Metanephros (tissue), 1 donor: ENCODE results near the gene MLYCD. TPM values are rescaled to one million over a fixed set of nuclear protein-coding genes. Genes with fewer than 3 reads are reported as not detected.

Source experiments
- total RNA-seq: library from RNA; depleted of rRNA; stranded (reverse); fragments of >200 nt; gene quantifications from one replicate; pipeline ENCODE4 v1.2.3, GENCODE V29; 2014

The MLYCD gene
- total RNA-seq = 6.4 TPM

GRCh38 chr16:83898463-83899271, at the start of gene MLYCD:
Gene MLYCD (plus strand): TSS chr16:83899115. CDS start chr16:83899145, 30 bp downstream.

GRCh38 chr16:83952940-83953795, 54.3 kb downstream of the MLYCD start, which contains the start of gene OSGIN1:
Gene OSGIN1 (plus strand): TSS chr16:83953240. CDS start chr16:83957672, 4,432 bp downstream.

GRCh38 chr16:83967838-83968305, 69.0 kb downstream of the MLYCD start, which contains the start of gene NECAB2:
Gene NECAB2 (plus strand): TSS chr16:83968244. CDS start chr16:83968649, 405 bp downstream.

Other genes with a start within 250 kb of the MLYCD start
- gene HSBP1, start 91.1 kb upstream of the MLYCD start, total RNA-seq = 107 TPM
- 0.82 TPM for gene OSGIN1, start 54.1 kb downstream of the MLYCD start, total RNA-seq
- gene NECAB2, start 69.1 kb downstream of the MLYCD start, total RNA-seq = 0.82 TPM
- not detected for gene SLC38A8, start 143.7 kb downstream of the MLYCD start, total RNA-seq
- gene MBTPS1, start 217.8 kb downstream of the MLYCD start, total RNA-seq = 102 TPM
- gene HSDL1, start 246.1 kb downstream of the MLYCD start, total RNA-seq = 37.5 TPM
- 2.2 TPM for gene DNAAF1, start 246.2 kb downstream of the MLYCD start, total RNA-seq